B cell (primary cell): ENCODE data around the gene HOXA3. TPM values are rescaled to one million over a fixed set of nuclear protein-coding genes. Genes with fewer than 3 reads are reported as not detected.

Source experiments
- ATAC-seq: fragments of 200-7000 bp; cut with Tn5 transposase; one replicate; pipeline ENCODE4 v1.10.0; 2021; ENCODE audit warnings: low read depth, mild to moderate bottlenecking, moderate number of reproducible peaks, moderate library complexity
- CTCF ChIA-PET: fragments of 350-600 bp; sonication (Branson Sonifier 250); formaldehyde crosslinking; loops from one replicate; lab custom pipeline; 2021; ENCODE audit warnings: antibody characterized with exemption, inconsistent platforms; lab: Charles Lee
- POLR2A ChIA-PET: fragments of 350-600 bp; sonication (Branson Sonifier 250); formaldehyde crosslinking; loops from one replicate; lab custom pipeline; 2021; ENCODE audit warnings: antibody characterized with exemption; lab: Charles Lee
- DNase-seq: peaks from one replicate; pipeline ENCODE4 v3.0.0; 2013
- H2AFZ ChIP-seq: 2 replicates; pipeline ENCODE4 v1.6.1; 2012; ENCODE audit warnings: mild to moderate bottlenecking, low read depth, low read length; ENCODE audit not compliant: insufficient read depth, poor library complexity, severe bottlenecking
- H3K27ac ChIP-seq, 2 donors: 1 replicate in 1 of 2; 2 replicates in 1 of 2; pipeline ENCODE4 v1.5.1; 2012 to 2013; ENCODE audit warnings: low read length in 2 of 2, mild to moderate bottlenecking in 2 of 2, moderate library complexity in 1 of 2
- H3K27me3 ChIP-seq, 4 experiments: fragments of 200-600 bp in 1 of 4; sonication (generic) in 1 of 4; replicated peaks in 1 of 4; 1 replicate in 2 of 4; 2 replicates in 2 of 4; pipeline versions ENCODE4 v1.6.1 to v1.7.0; 2013 to 2016; ENCODE audit warnings: low read length in 3 of 4, mild to moderate bottlenecking in 2 of 4, mixed read lengths in 1 of 4, moderate library complexity in 1 of 4; ENCODE audit not compliant: insufficient read depth in 4 of 4, control insufficient read depth in 3 of 4; ENCODE audit errors: control extremely low read depth in 1 of 4
- H3K36me3 ChIP-seq, 2 experiments: replicated peaks in 1 of 2; 1 replicate in 1 of 2; 2 replicates in 1 of 2; pipeline versions ENCODE4 v1.6.1 to v1.7.1; 2013; ENCODE audit warnings: low read length in 1 of 2; ENCODE audit not compliant: insufficient read depth in 2 of 2, control insufficient read depth in 1 of 2; ENCODE audit errors: control extremely low read depth in 1 of 2, extremely low read depth in 1 of 2
- H3K4me1 ChIP-seq, 2 donors: fragments of 200-600 bp in 1 of 2; sonication (generic) in 1 of 2; 1 replicate in 1 of 2; 2 replicates in 1 of 2; pipeline versions ENCODE4 v1.5.1 to v1.6.1; 2013 to 2017; ENCODE audit warnings: low read length in 2 of 2; ENCODE audit not compliant: control insufficient read depth in 2 of 2, insufficient read depth in 2 of 2
- H3K4me2 ChIP-seq: replicated peaks from 2 replicates; pipeline ENCODE3; 2012; ENCODE audit warnings: mild to moderate bottlenecking, low read depth, low read length; ENCODE audit not compliant: poor library complexity, severe bottlenecking
- H3K4me3 ChIP-seq, 5 experiments: fragments of 200-600 bp in 1 of 5; sonication (generic) in 1 of 5; 1 replicate in 3 of 5; 2 replicates in 2 of 5; pipeline versions ENCODE4 v1.5.1 to v1.7.0; 2011 to 2016; ENCODE audit warnings: low read length in 4 of 5, mild to moderate bottlenecking in 4 of 5, low read depth in 2 of 5, control low read depth in 1 of 5, moderate library complexity in 1 of 5; ENCODE audit not compliant: insufficient read depth in 1 of 5; ENCODE audit errors: control extremely low read depth in 1 of 5, extremely low read depth in 1 of 5
- H3K79me2 ChIP-seq: fragments of 200-600 bp; sonication (generic); one replicate; pipeline ENCODE4 v1.6.0; 2016; ENCODE audit warnings: low read length; ENCODE audit not compliant: control insufficient read depth, insufficient read depth
- H3K9ac ChIP-seq: fragments of 200-600 bp; sonication (generic); 2 replicates; pipeline ENCODE4 v1.6.1; 2017; ENCODE audit warnings: mild to moderate bottlenecking, low read length, moderate library complexity
- H3K9me3 ChIP-seq, 3 donors: one replicate each; pipeline versions ENCODE4 v1.6.1 to v1.7.1; 2013; ENCODE audit warnings: low read length in 2 of 3; ENCODE audit not compliant: control insufficient read depth in 2 of 3, insufficient read depth in 1 of 3; ENCODE audit errors: control extremely low read depth in 1 of 3
- H4K20me1 ChIP-seq: 2 replicates; pipeline ENCODE4 v1.6.0; 2012; ENCODE audit warnings: mild to moderate bottlenecking, low read length; ENCODE audit not compliant: insufficient read depth, control insufficient read depth, poor library complexity, severe bottlenecking
- H3K27ac Mint-ChIP-seq: one replicate; pipeline ENCODE4 v1.8.0; 2021; ENCODE audit warnings: mixed read lengths
- H3K27me3 Mint-ChIP-seq: one replicate; pipeline ENCODE4 v1.8.0; 2021; ENCODE audit warnings: mixed read lengths
- H3K4me1 Mint-ChIP-seq: one replicate; pipeline ENCODE4 v1.8.0; 2021; ENCODE audit warnings: mixed read lengths
- H3K4me3 Mint-ChIP-seq: one replicate; pipeline ENCODE4 v1.8.0; 2021; ENCODE audit warnings: mixed read lengths
- H3K9me3 Mint-ChIP-seq: one replicate; pipeline ENCODE4 v1.8.0; 2022; ENCODE audit warnings: mixed read lengths; ENCODE audit not compliant: insufficient read depth
- CTCF ChIP-seq: fragments of 200-600 bp; IDR thresholded peaks from one replicate; pipeline ENCODE4 v1.8.0; 2022; ENCODE audit warnings: antibody characterized with exemption, mild to moderate bottlenecking
- EZH2 ChIP-seq: IDR thresholded peaks from 2 replicates; pipeline ENCODE4 v1.6.1; 2012; ENCODE audit warnings: borderline replicate concordance, low read depth, mild to moderate bottlenecking, moderate library complexity, low read length; ENCODE audit not compliant: insufficient read depth, poor library complexity, severe bottlenecking
- WGBS: methylation state at CpG from one replicate; pipeline ENCODE4 v1.1.5; 2013; ENCODE audit warnings: missing lambda C conversion rate; ENCODE audit not compliant: insufficient coverage; 5-methylcytosine and 5-hydroxymethylcytosine counted together
- intact Hi-C: fragments of 100-400 bp; cut with micrococcal nuclease; formaldehyde crosslinking; loops from one replicate; pipeline ENCODE4 v1.10.0; 2022
- polyA plus RNA-seq: library from polyadenylated mRNA; depleted of rRNA; stranded (reverse); fragments of >200 nt; gene quantifications from 2 replicates; pipeline ENCODE4 v1.2.3, GENCODE V29; 2012
- total RNA-seq, 2 donors: library from RNA; stranded (reverse); fragments of 120-200 nt in 1 of 2; gene quantifications; 1 replicate in 1 of 2; 2 replicates in 1 of 2; pipeline versions ENCODE4 v1.2.3 to v1.2.4, GENCODE V29; 2013 to 2022

The HOXA3 gene
- total and polyA plus RNA-seq, 2 donors (not counting 1 experiment from before 2014, with no cell fraction given) = 0.07 TPM; not detected in 1

- H4K20me1 ChIP-seq = no peaks in the 10 kb centered on the region
- no peak overlapping the region for H3K27ac Mint-ChIP-seq
- H3K27me3 ChIP-seq = no peaks in the 10 kb centered on the region
- CTCF ChIA-PET = no interaction called here
- no peaks in the 10 kb centered on the region for H3K79me2 ChIP-seq
- peaks cover 0 to 4% (median 0%) of the 10 kb centered on the region in 3 donors for H3K9me3 ChIP-seq
- no peak overlapping the region for H3K4me2 ChIP-seq
- no CpG with 5 or more reads among the region's 5 CpGs for WGBS
- DNase-seq (no peak), ATAC-seq (no peak)
- no peak overlapping the region for H3K4me3 Mint-ChIP-seq
- peaks cover 0 to 2% of the 10 kb centered on the region in 2 donors for H3K4me1 ChIP-seq
- POLR2A ChIA-PET = no interaction called here
- H3K27me3 Mint-ChIP-seq = peaks cover 6% of the 10 kb centered on the region
- peaks cover 6% of the 10 kb centered on the region for H3K4me1 Mint-ChIP-seq
- H3K27ac ChIP-seq = no peak overlapping the region
- H3K4me3 ChIP-seq = no peak overlapping the region
- no peaks in the 10 kb centered on the region for H3K9me3 Mint-ChIP-seq
- H3K9ac ChIP-seq = no peak overlapping the region
- no peak for TF ChIP-seq EZH2
- TF ChIP-seq CTCF = no peak
- no peaks in the 10 kb centered on the region for H3K36me3 ChIP-seq
- intact Hi-C loops = no loop called here
- no peak overlapping the region for H2AFZ ChIP-seq
Measured at GRCh38 chr7:27078616-27079233, 73.7 kb downstream of the HOXA3 start.

DNA sequence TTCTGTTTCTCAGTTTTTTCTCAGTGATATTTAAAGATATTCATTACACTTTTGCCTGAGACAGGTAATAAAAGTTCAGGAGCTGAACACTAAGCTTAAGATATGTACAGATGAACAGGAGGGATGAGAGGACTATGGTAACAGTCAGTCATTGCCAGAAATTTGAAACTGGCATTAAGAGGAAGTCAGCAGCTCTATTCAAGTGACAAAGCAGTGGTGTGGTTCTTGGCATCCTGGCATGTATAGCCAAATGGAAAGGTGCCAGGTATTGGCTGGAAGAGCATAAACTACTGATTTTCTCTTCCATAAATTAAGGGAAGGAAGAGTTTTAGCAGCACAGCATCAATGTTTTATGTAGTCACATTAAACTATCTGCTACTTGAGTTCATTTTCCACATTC is 79.3 kb downstream of the HOXA3 start:
- intact Hi-C loops = no loop called here
- H3K4me1 ChIP-seq = no peaks in the 10 kb centered on the region
- H3K79me2 ChIP-seq = no peaks in the 10 kb centered on the region
- no peaks in the 10 kb centered on the region for H3K27me3 ChIP-seq
- Mint-ChIP-seq H3K4me3 (no peak overlapping the region), H3K9me3 (no peaks in the 10 kb centered on the region), H3K27ac (no peak overlapping the region), H3K27me3 (peaks cover 12% of the 10 kb centered on the region), H3K4me1 (no peaks in the 10 kb centered on the region)
- DNase-seq (no peak), ATAC-seq (no peak)
- H3K4me2 ChIP-seq = no peak overlapping the region
- no peaks in the 10 kb centered on the region for H4K20me1 ChIP-seq
- H3K9ac ChIP-seq = no peak overlapping the region
- H3K36me3 ChIP-seq = no peaks in the 10 kb centered on the region
- peaks cover 0 to 4% (median 0%) of the 10 kb centered on the region in 3 donors for H3K9me3 ChIP-seq
- CTCF ChIA-PET = interaction anchor here (0.8 kb wide), 1 partner anchor 33 kb away, joined by 3 read pairs; no protein-coding TSS in a partner anchor
- H3K27ac ChIP-seq = no peak overlapping the region
- POLR2A ChIA-PET = no interaction called here
- no peak overlapping the region for H3K4me3 ChIP-seq
- TF ChIP-seq CTCF (no peak), EZH2 (no peak)
- no peak overlapping the region for H2AFZ ChIP-seq
